GM21360 (cell line): ENCODE measurements around the gene SLC35F3.
"Not testable (repeated sequence)": the region's sequence is repeated elsewhere in the genome, so short reads cannot be mapped to it uniquely, and the experiment has no call there.

Experiments used
- ATAC-seq: cut with Tn5 transposase; IDR thresholded peaks from one replicate; pipeline ENCODE4 v1.9.1; 2021; ENCODE audit warnings: mild to moderate bottlenecking, moderate library complexity; ENCODE audit not compliant: unreplicated experiment

SLC35F3 gene

DNA sequence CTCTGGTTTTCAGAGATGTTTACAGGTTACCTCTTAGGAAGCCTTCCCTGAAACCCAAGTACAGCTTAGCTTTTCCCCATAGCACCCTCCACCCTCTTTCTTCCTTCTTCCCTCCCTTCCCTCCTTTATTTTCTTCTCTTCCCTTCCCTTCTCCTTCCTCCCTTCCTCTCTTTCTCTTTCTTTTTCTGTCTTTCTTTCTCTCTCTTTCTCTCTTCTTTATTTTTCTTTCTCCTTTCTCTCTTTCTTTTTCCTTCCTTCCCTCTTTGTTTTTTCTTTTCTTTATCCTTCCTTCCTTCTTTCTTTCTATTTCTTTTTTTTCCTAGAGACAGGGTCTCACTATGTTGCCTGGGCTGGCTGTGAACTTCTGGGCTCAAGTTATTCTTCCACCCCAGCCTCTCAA, 231.6 kb downstream of the SLC35F3 start:
- ATAC-seq: no peak

- ATAC-seq: no peak
Observed at GRCh38 chr1:234139966-234140365, 235.5 kb downstream of the SLC35F3 start.

- no peak for ATAC-seq
Observed at GRCh38 chr1:234140388-234140787, 235.9 kb downstream of the SLC35F3 start.

- no peak for ATAC-seq
Observed at GRCh38 chr1:234141006-234141405, 236.5 kb downstream of the SLC35F3 start.

DNA sequence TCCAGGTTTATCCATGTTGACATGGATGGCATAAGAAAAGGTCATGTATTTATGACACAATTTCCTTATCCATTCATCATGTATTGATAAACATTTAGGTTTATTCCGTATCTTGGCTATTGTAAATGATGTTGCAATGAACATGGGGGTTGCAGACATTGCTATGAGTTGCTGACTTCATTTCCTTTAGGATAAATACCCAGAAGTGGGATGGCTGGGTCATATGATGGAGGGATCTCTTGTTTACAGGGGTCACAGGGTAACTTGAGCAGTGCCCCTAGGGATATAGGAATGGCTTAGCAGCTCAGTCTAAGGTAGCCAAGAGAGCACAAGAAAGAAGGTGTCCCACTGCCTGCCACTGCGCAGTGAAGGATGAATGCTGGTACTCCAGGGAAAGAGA, 239.2 kb downstream of the SLC35F3 start:
- no peak for ATAC-seq

GRCh38 chr1:234144901-234145300, 240.4 kb downstream of the SLC35F3 start:
- ATAC-seq: no peak

- ATAC-seq: no peak
Observed at GRCh38 chr1:234148350-234148749, 243.9 kb downstream of the SLC35F3 start.

DNA sequence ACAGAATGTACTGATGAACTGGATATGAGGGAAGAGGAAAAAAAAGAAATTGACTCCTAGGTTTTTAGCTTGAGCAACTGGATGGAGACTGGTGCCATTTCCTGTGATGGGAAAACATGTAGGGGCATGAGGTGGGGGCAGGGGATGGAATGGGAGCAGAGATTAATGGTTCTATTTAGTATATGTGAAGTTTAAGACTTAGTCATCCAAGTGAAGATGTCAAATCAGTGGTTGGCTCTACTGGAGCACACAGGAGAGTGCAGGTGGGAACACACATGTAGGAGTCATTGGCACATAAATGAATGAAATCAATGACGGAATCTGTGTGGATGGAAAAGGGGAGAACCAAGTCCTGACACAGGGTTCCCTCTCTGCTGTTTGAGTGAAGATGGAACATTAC, 244.3 kb downstream of the SLC35F3 start:
- no peak for ATAC-seq

DNA sequence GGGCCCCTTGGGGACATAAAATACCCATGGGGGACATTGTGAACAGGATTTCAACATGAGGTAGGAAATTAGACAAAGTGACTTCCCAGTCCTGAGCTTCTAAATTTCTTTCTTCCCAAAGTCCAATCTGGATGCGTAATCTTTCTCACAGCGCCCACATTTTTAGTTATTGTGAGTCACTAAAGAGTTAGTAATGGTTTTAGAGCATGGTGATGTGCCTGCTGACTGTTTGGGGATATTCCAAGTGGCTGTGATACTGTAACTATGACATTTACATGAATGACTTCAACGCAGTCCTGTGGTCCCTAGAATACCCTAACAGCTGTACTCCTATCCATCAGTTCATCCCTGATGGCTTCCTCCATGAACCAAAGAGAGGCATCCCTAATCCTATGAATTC, 244.7 kb downstream of the SLC35F3 start:
- ATAC-seq: no peak

- no peak for ATAC-seq
Observed at GRCh38 chr1:234150892-234151291, 246.4 kb downstream of the SLC35F3 start.

DNA sequence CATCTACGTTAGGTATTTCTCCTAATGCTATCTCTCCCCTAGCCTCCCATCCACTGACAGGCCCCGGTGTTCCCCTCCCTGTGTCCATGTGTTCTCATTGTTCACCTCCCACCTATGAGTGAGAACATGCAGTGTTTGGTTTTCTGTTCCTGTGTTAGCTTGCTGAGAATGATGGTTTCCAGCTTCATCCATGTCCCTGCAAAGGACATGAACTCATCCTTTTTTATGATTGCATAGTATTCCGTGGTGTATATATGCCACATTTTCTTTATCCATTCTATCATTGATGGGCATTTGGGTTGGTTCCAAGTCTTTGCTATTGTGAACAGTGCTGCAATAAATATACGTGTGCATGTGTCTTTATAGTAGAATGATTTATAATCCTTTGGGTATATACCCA, 247.9 kb downstream of the SLC35F3 start:
- ATAC-seq: not testable (repeated sequence)

DNA sequence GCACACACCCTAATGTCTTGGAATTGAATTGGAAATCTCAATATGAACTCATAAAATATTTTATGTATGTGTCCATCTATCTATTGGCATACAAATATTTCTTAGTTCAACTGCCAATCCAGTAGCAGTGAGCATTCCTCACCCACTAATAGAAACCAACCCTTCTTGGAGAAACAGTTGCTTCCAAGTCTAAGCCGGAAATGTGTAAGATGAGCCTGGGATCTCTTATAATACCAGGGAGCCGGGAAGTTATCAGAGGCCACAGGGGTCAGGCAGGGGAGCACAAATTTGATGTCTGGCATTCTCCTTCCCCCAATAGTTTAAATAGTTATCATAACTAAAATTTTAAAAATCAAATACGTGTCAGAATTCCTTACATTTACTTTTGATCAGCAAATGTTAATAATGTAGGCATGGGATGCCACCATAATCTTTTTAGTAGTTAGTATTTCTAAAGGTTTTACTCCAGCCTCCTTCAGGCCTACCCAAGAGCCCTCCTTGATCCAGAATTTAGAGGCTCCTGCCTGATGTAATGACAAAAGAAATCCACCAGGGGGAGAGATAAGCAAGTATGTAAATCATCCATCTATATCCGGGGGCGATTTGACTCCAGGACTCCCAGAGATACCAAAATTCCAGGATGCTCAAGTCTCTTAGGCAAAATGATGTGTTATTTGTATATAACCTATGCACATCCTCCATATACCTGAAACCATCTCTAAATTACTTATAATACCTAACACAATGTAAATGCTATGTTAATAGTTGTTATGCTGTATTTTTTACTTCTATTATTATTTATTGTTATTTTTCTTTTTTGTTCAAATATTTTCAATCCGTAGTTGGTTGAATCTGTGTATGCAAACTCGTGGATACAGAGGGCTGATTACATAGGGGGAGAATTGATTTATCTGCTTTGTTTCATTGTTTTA, 250.1 kb downstream of the SLC35F3 start:
- no peak for ATAC-seq

GRCh38 chr1:234162661-234163060, 258.2 kb downstream of the SLC35F3 start:
- ATAC-seq: no peak

- no peak for ATAC-seq
Observed at GRCh38 chr1:234163267-234163919, 258.9 kb downstream of the SLC35F3 start.

- ATAC-seq: no peak
Observed at GRCh38 chr1:234164098-234164709, 259.7 kb downstream of the SLC35F3 start.

DNA sequence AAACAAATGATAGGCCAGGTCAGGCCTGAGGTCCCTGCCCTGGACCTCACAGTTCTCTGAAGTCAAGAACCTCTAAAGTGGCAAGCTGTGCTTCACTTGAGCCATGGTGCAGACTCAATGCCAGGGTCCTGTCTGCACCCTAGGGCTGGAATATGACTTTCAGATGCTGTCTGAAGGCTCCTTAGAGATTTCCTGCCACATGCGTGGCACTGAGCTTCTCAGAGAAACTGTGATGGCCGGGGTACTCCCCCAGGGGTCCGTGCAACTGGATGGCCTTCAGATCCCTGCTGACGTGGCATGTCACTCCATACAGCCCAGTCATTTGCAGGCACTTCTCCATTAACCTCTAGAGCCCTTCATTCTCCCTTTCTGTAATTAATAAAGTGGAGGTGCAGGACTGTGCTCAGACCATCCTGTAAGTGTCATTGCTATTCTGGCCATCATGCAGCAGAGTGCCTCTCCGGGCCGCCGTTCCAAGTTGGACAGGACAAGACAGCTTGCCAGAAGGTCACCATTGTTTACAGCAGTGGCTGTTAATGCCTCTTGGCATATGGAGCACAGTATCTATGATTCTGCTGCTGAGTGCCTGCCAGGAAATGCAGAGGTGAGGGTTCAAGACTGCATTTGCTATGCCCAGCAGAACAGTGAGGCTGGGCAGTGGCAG, 263.7 kb downstream of the SLC35F3 start:
- no peak for ATAC-seq

DNA sequence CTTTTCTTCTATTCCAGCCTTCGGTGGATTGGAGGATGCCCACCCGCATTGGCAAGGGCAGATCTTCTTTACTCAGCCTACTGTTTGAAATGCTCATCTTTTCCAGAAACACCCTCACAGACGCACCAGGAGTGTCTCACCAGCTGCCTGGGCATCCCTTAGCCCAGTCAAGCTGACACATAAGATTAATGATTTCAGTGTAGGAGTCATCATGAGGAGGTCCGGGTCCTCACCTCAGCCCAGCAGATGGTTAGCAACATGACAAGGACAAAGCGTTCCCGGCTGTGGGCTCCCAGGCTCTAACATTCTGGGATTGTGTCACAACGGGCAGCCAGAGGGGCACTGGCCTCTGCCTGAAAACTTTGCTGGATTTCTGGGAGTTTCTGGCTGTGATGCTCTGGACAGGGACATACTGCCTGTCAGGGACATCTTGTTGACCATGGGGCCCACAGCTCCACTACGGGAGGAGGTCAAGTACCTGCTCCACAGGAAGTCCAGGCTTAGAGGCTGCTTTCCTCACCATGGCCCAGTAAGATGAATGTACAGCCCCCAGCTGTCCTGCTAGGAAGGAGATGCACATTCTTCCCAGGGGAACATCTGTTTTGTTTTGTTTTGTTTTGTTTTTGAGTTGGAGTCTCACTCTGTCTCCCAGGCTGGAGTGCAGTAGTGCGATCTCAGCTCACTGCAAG, 264.8 kb downstream of the SLC35F3 start:
- ATAC-seq: no peak

DNA sequence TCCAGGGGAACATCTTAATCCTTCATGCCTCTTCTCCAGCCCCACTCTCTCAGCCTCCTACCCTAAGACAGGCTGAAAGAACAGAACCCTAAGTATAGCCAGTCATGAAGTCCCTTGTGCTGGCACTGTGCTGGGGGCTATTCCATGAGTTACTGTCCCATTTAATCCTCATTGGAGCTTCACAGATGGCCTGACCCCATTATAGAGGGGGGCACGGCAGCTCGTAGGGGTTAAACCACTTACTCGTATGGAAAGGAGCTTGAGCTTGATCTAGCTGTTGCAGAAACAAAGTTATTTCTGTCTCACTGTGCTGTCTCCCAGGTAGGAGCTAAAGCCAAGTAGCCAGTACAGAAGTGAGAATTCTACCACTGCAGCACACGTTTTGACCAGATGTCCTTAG, 265.6 kb downstream of the SLC35F3 start:
- no peak for ATAC-seq

DNA sequence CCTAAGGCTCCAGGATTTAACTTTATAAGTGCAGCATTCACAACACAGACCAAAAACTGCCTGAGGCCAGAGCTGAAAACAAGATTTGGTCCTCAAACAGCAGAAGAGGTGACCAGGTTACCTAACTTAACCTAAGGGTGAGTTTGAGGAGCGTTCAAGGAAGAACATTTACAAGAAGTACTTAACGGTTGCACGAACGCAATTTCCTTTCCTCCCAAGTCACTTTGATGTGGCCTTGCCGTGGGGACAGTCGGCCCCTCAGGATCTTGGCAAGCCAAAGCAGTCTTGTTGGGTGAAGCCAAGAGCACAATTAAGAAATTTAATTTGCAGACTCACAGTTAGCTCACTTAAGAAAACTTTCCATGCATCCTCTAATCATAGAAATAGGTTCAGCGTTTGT, 266.1 kb downstream of the SLC35F3 start:
- ATAC-seq: no peak

DNA sequence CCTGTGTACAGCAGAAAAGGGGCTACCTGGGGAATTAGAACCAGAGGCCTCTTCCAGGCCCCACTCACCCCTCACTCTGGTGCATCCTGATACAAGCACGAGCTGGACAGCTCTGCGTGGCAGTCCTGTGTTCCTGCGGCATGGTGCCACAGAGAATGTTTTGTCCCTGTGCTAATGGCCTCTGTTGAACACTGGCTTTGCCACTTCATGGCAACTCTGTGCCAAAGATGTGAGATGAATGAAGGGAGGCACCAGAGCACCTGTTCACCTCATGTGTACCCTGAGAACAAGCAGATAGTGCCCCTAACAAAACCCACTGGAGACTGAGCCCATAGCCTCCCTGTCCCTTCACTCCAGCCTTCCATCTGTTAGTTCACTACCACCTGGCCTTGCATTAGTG, 269.5 kb downstream of the SLC35F3 start:
- no peak for ATAC-seq

DNA sequence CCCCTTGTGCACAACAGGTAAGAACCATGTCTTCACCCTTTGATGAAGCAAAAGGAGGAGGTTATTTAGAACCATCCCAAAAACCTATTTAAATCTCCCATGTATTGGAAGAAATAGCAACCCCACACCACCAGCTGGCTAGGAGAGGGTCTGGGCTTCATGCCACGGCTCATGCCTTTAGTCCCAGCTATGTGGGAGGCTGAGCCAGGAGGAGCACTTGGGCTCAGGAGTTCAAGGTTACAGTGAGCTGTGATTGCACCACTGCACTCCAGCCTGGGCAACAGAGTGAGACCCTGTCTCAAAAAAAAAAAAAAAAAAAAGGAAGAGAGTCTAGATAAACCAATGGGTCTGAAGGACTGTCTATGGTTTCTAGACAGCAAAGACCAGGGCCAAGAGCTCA, 270.9 kb downstream of the SLC35F3 start:
- no peak for ATAC-seq
